RWPE2 (cell line): ENCODE measurements around the gene LDLRAD2.

ENCODE experiments used
- ATAC-seq: fragments of 200-7000 bp; cut with Tn5 transposase; 3 replicates; pipeline ENCODE4 v1.9.1; 2021; ENCODE audit warnings: low read depth
- DNase-seq: peaks from one replicate; pipeline ENCODE4 v3.0.0-alpha.2; 2020; ENCODE audit warnings: low spot score
- H3K27ac ChIP-seq: fragments of 450-650 bp; 2 replicates; pipeline ENCODE4 v1.5.1; 2017; ENCODE audit warnings: mild to moderate bottlenecking; ENCODE audit not compliant: poor library complexity, severe bottlenecking
- H3K27me3 ChIP-seq: fragments of 250-450 bp; sonication (Bioruptor Pico); 2 replicates; pipeline ENCODE4 v1.5.1; 2021; ENCODE audit warnings: mild to moderate bottlenecking, moderate library complexity; ENCODE audit not compliant: insufficient read depth, poor library complexity, severe bottlenecking
- H3K36me3 ChIP-seq: fragments of 250-450 bp; sonication (Bioruptor Pico); 2 replicates; pipeline ENCODE4 v1.5.1; 2020; ENCODE audit warnings: low read depth, mild to moderate bottlenecking, moderate library complexity
- H3K4me1 ChIP-seq: fragments of 250-450 bp; sonication (Bioruptor Pico); 2 replicates; pipeline ENCODE4 v1.5.1; 2021; ENCODE audit warnings: mild to moderate bottlenecking, moderate library complexity; ENCODE audit not compliant: insufficient read depth, poor library complexity, severe bottlenecking
- H3K4me3 ChIP-seq: fragments of 250-450 bp; sonication (Bioruptor Pico); 2 replicates; pipeline ENCODE4 v1.5.1; 2021; ENCODE audit warnings: mild to moderate bottlenecking, moderate library complexity; ENCODE audit not compliant: severe bottlenecking
- H3K9me3 ChIP-seq: fragments of 250-450 bp; sonication (Bioruptor Pico); 2 replicates; pipeline ENCODE4 v1.5.1; 2021; ENCODE audit warnings: mild to moderate bottlenecking, moderate library complexity; ENCODE audit not compliant: severe bottlenecking
- TF ChIP-seq, protein P1 (sequence below): fragments of 450-650 bp; IDR thresholded peaks from one replicate; pipeline ENCODE4 v1.5.1; 2017; ENCODE audit warnings: mild to moderate bottlenecking, moderate library complexity; ENCODE audit not compliant: poor library complexity, severe bottlenecking

LDLRAD2 gene

DNA sequence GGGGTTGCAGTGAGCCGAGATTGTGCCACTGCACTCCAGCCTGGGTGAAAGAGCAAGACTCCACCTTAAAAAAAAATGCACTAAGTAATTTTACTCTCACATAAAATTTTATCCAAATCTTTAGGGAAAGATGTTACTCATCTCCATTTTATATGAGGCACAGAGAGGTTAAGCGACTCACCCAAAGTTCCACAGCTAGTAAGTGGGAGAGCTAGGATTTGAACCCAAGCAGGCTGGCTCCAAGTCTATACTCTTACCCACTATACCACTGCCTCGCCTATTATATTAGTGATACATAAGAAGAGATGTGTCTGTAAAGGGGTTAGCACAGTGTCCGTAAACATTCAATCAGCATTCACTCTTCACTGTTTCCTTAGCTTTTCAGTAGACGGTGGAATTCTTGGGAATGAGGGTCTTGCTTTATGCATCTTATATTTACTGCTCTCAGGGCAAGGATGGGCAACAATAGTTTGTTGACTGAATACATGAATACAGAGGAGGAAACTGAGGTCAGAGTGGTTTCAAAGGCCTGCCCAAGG lies 15.1 kb downstream of the LDLRAD2 start:
- ATAC-seq: no peak
- Histone ChIP-seq H3K27me3 (no peaks in the 10 kb centered on the region), H3K9me3 (no peaks in the 10 kb centered on the region), H3K27ac (no peak overlapping the region), H3K36me3 (peaks cover 30% of the 10 kb centered on the region), H3K4me1 (no peaks in the 10 kb centered on the region), H3K4me3 (no peak overlapping the region)
- no peak for DNase-seq
- TF ChIP-seq, protein P1, sequence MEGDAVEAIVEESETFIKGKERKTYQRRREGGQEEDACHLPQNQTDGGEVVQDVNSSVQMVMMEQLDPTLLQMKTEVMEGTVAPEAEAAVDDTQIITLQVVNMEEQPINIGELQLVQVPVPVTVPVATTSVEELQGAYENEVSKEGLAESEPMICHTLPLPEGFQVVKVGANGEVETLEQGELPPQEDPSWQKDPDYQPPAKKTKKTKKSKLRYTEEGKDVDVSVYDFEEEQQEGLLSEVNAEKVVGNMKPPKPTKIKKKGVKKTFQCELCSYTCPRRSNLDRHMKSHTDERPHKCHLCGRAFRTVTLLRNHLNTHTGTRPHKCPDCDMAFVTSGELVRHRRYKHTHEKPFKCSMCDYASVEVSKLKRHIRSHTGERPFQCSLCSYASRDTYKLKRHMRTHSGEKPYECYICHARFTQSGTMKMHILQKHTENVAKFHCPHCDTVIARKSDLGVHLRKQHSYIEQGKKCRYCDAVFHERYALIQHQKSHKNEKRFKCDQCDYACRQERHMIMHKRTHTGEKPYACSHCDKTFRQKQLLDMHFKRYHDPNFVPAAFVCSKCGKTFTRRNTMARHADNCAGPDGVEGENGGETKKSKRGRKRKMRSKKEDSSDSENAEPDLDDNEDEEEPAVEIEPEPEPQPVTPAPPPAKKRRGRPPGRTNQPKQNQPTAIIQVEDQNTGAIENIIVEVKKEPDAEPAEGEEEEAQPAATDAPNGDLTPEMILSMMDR: no peak

DNA sequence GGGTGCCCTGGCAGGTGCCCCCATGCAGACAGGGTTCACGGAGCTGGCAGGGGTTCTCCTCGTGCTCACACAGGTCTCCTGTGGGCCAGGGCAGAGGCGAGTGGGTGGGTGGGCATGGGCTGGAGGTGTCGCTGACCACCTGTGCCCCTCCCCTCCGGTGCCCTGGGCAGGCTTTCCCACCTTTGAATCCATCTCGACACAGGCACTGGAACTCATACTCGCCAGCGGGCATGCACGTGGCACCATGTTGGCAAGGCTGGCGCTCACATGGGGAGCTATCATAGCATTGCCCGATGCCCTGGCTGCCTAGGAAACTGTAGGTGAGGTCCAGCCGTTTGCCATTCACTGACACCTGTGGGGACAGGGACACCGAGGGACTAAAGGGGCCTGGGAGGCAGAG lies 16.0 kb downstream of the LDLRAD2 start:
- no peak for ATAC-seq
- DNase-seq: no peak
- TF ChIP-seq, protein P1: no peak
- Histone ChIP-seq H3K4me3 (no peak overlapping the region), H3K9me3 (no peaks in the 10 kb centered on the region), H3K27ac (no peak overlapping the region), H3K4me1 (no peaks in the 10 kb centered on the region), H3K27me3 (no peaks in the 10 kb centered on the region), H3K36me3 (peaks cover 31% of the 10 kb centered on the region)

DNA sequence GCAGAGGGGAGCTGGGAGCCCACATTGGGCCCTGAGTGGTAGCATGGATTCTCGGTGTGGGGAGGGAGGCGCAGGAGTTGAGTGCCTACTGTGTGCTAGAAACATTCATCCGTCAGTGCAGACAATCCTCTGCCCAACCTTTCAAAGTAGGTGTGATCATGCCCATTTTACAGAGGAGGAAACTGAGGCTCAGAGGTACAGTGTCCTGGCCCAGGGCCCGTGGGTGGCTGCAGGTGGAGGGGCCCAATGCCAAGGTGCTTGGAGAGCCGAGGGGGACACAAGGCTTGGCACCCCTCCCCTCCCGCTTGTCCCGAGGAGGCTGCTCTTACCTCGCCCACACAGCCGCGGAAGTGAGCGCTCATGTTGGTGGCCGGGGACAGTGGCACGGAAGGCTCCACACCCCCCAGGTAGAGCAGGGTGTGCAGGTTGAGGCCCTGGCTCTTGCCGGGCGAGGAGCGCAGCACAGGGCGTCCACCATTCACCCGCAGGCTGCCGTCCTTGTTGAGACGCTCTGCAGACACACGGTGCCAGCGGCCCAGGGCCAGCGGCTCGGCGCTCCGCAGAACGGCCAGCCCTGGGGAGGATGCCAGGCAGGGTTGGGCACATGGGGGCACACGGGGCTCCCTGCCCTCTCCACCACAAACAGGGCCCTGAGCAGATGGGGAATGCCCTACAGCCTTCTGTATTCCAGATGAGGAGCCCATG lies 16.6 kb downstream of the LDLRAD2 start:
- H3K27me3 ChIP-seq: no peaks in the 10 kb centered on the region
- H3K4me3 ChIP-seq: no peak overlapping the region
- H3K36me3 ChIP-seq: peaks cover 37% of the 10 kb centered on the region
- no peak overlapping the region for H3K27ac ChIP-seq
- TF ChIP-seq, protein P1: no peak
- H3K9me3 ChIP-seq: no peaks in the 10 kb centered on the region
- H3K4me1 ChIP-seq: no peaks in the 10 kb centered on the region
- DNase-seq (no peak), ATAC-seq (no peak)

DNA sequence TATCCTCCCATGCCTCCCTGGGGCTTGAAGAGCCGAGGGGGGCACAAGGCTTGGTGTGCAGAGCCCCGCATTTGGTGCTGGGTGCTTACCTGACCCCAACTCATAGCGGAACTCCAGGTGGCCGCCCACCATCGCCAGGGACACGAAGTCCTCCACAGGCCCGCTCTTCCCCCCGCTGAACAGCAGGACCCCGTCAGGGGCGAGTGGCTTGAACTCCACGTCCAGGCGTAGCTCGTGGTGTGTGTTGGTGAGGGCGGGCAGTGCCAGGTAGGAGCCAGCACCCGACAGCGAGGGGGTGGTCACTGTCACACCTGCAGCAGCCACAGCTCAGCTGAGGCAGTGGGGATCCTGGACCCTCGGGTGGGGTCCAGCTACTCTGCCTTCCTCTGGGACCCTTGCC lies 17.2 kb downstream of the LDLRAD2 start:
- TF ChIP-seq, protein P1: no peak
- ATAC-seq (no peak), DNase-seq (no peak)
- H3K4me1 ChIP-seq: no peaks in the 10 kb centered on the region
- no peaks in the 10 kb centered on the region for H3K27me3 ChIP-seq
- no peak overlapping the region for H3K27ac ChIP-seq
- no peaks in the 10 kb centered on the region for H3K9me3 ChIP-seq
- H3K4me3 ChIP-seq: no peak overlapping the region
- H3K36me3 ChIP-seq: peaks cover 43% of the 10 kb centered on the region

DNA sequence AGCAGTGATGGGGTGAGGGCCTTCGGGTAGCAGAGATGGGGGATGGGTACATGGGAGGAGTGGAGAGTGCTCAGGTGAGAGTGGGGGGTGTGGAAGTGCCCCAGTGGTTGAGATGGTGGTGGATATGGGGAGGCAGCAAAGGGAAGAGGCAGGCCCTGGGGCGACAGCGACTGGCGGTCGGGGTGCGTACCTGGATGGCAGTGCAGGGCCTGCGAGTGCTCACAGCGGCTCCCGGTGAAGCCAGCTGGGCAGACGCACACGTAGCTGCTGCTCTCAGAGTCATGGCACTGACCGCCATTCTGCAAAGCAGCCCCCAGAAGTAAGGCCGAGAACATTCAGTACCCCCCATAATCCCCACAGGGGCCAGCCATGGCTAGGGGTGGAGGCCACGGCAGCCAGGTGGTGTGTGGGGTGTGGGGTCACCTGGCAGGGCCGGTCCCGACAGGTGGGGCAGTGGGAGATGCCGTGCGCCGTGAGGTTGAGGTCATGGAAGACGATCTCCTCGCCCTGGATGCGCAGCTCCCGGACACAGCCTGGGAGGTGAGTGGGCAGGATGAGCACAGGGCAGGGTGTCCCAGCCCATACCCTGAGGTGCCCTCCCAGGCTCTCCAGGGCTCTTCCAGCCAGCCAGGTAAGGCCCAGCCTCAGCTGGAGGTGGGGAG lies 18.9 kb downstream of the LDLRAD2 start:
- no peak for DNase-seq
- H3K27me3 ChIP-seq: no peaks in the 10 kb centered on the region
- TF ChIP-seq, protein P1: no peak
- no peaks in the 10 kb centered on the region for H3K4me1 ChIP-seq
- H3K27ac ChIP-seq: no peak overlapping the region
- H3K36me3 ChIP-seq: peaks cover 56% of the 10 kb centered on the region
- H3K9me3 ChIP-seq: no peaks in the 10 kb centered on the region
- H3K4me3 ChIP-seq: no peak overlapping the region
- no peak for ATAC-seq
